NCI-H69 (cell line): ENCODE results near the gene TSC2.
A peak's percentile ranks its signal among the peaks of the same experiment; 100 is the strongest.
"Not testable (repeated sequence)": the region's sequence is repeated elsewhere in the genome, so short reads cannot be mapped to it uniquely, and the experiment has no call there.

Experiments used
- DNase-seq: peaks from one replicate; lab custom pipeline; 2025; lab: John Stamatoyannopoulos, UW

Gene TSC2

GRCh38 chr16:2086106-2086742 lies 38.4 kb downstream of the TSC2 start:
- DNase-seq: no peak

- DNase-seq: no peak
Observed at GRCh38 chr16:2086812-2087747, 39.3 kb downstream of the TSC2 start.

GRCh38 chr16:2087748-2088631 lies 40.2 kb downstream of the TSC2 start:
- DNase-seq: no peak

DNA sequence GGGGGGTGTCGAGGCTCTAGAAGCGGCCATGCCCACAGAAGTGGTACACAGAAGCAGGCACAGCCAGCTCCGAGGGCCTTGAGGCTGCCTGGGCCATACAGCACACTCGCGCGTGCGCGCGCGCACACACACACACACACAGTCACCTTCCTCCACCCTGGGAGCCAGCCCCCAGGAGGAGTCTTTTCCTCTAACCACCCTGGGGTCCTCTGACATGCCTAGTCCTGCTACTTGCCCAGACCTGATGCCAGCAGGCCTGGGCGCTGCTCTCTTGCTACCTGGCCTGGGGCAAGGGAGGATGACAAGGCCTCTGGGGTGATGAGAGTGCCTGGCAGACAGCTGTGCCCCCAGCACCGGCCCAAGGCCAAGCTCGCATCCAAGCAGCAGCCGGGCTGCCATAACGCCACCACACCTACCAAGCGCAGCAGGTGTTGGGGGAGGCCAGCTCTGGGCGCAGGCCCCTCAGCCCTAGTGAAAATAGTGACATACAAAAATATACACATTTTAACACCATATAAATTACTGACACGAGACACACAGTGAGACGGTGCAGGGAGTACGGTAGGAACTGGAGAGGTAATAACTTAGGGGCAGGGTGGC lies 41.1 kb downstream of the TSC2 start:
- DNase-seq: peak; percentile 54

- no peak for DNase-seq
Observed at GRCh38 chr16:2089706-2090480, 42.1 kb downstream of the TSC2 start.

GRCh38 chr16:2090481-2090776 lies 42.6 kb downstream of the TSC2 start:
- no peak for DNase-seq

DNA sequence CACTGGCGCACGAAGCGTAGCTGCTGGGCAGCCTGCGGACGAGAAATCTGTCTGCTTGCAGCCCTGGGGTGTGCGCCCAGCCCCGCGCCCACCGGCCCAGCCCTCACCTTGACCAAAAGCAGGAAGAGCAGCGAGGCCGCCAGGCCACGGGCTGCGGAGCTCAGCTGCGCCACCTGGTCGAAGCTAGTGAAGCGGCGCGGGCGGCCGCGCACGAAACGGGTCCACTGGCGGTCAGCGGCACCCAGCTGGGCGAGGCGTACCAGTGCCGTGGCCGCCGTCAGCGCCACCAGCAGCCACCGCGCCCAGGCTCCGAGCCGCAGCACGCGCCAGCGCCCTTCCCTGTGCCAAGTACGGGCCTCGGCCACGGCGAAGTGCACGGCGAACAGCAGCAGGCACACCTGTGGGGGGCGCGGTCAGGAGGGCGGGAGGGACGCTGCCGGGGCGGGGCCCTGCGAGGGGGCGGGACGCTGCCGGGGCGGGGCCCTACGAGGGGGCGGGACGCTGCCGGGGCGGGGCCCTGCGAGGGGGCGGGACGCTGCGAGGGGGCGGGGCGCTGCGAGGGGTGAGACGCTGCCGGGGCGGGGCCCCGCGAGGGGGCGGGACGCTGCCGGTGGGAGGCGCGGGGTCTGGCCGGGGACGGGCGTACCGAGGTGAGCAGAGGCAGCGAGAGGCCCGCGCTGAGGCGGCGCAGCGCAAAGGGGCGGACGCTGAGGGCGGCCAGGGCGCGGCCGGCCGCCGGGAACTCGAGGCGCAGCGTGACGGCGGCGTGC lies 43.2 kb downstream of the TSC2 start:
- no peak for DNase-seq

- no peak for DNase-seq
Observed at GRCh38 chr16:2091547-2092255, 43.9 kb downstream of the TSC2 start.

- no peak for DNase-seq
Observed at GRCh38 chr16:2092256-2092620, 44.5 kb downstream of the TSC2 start.

DNA sequence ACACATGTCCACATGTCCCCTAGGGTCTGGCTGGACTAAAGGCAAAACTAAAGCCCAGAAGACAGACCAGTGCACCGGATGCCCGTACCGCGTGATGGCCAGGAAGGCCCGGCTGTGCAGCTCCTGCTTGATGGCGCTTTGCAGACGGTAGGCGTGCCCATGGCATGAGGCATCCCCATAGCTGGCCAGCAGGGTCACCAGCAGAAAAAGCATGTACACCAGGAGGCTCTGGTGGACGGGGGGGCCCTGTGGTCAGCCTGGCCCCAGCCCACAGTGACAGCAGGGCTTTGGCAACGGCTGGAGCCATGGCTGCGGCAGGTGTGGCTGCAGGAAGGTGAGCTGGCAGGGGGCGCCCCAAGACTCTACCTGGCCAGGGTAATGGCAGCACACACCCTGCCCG lies 45.1 kb downstream of the TSC2 start:
- DNase-seq: no peak

- no peak for DNase-seq
Observed at GRCh38 chr16:2093793-2094192, 46.0 kb downstream of the TSC2 start.

- no peak for DNase-seq
Observed at GRCh38 chr16:2095315-2095853, 47.6 kb downstream of the TSC2 start.

GRCh38 chr16:2095918-2096582 lies 48.3 kb downstream of the TSC2 start:
- DNase-seq: no peak

DNA sequence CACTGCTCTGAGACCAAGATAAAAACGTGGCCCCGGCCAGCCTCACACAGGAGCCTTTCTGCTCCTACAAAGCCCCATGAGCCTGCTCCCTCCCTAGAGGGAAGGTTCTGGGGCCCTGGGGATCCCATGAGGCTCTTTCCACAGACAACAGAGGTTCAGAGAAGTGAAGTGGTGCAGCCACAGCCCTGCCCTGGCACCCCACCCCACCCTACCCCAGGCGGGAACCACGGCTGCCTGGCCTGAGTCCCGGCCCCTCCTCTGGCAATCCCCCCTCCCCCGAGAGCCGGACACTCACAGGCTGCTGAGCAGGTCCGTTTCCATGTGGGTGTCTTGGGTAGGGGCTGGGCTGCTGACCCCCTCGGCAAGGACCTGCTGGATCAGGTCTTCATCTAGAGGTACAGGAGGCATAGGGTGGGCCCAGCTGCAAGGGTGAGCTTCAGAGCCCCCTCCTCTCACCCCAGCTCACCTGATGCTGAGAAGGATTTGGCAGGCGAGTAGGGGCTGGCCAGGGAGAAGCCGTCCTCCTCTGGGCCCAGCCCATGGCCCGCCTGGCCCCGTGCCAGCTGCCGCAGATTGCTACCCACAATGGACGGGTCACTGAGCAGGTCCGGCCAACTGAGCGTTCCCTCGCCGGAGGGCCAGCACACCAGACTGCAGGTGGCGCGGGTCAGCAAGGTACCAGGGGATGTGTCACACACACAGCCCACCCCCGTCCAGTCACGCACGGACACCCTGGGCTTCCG lies 49.2 kb downstream of the TSC2 start:
- DNase-seq: no peak

DNA sequence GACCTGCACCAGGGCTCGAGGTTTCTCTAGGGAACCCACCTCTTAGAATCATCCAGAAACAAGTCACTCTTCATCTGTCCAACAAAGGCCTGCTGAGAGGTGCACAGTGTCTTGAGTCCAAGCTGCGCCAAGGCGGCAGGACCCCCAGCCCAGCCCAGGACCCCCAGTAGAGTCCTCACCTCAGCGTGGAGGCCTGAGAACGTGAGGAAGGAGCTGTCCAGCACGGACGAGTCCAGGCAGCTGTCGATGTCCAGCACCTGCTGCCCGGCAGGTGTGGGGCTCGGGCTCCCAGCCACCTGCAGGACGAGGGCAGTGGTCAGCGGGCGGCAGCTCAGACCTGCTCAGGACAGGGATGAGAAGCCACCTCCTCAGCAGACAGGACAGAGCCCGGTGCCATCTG lies 49.9 kb downstream of the TSC2 start:
- not testable (repeated sequence) for DNase-seq

- DNase-seq: not testable (repeated sequence)
Observed at GRCh38 chr16:2101581-2101980, 53.8 kb downstream of the TSC2 start.

- no peak for DNase-seq
Observed at GRCh38 chr16:2102471-2102870, 54.7 kb downstream of the TSC2 start.

- DNase-seq: not testable (repeated sequence)
Observed at GRCh38 chr16:2104464-2104863, 56.7 kb downstream of the TSC2 start.
